A549 (cell line): ENCODE results near the gene DIP2A.
"Not testable (repeated sequence)": the region's sequence is repeated elsewhere in the genome, so short reads cannot be mapped to it uniquely, and the experiment has no call there.

Experiments
- CHD4 ChIP-seq: fragments of 200-600 bp; sonication (generic); IDR thresholded peaks from 2 replicates; pipeline ENCODE4 v1.6.1; 2016; ENCODE audit warnings: antibody characterized with exemption, mild to moderate bottlenecking, borderline replicate concordance
- ZSCAN20 ChIP-seq: fragments of 250-450 bp; sonication (Bioruptor Pico); IDR thresholded peaks from 2 replicates; pipeline ENCODE4 v1.8.0; 2022; ENCODE audit warnings: mild to moderate bottlenecking, moderate library complexity
- TF ChIP-seq, protein P1 (sequence below): fragments of >200 bp; sonication (Bioruptor Twin); formaldehyde crosslinking; IDR thresholded peaks from 2 replicates; pipeline ENCODE4 v1.6.1; 2016

DNA sequence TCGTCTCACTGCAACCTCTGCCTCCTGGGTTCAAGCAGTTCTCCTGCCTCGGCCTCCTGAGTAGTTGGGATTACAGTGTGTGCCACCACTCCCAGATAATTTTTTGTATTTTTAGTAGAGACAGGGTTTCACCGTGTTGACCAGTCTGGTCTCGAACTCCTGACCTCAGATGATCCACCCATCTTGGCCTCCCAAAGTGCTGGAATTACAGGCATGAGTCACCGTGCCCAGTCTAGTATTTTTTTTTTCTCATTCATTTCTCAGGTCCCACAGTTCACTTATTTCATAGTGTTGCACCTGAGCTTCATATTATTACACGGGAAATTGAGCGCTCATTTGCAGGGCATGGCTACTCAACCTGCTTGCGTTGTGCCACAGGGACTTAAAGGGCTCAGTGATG, 68.7 kb downstream of the DIP2A start:
- TF ChIP-seq, protein P1, sequence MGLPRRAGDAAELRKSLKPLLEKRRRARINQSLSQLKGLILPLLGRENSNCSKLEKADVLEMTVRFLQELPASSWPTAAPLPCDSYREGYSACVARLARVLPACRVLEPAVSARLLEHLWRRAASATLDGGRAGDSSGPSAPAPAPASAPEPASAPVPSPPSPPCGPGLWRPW, result not testable (repeated sequence)
- not testable (repeated sequence) for TF ChIP-seq ZSCAN20, CHD4
